ENCODE measurements around the gene FBN2.

GRCh38 chr5:128397876-128398275 is 140.2 kb downstream of the FBN2 start:
- TF ChIP-seq CTCF (conservative IDR thresholded peaks at IDR 0.05 in 1 of 2, IDR thresholded peaks at IDR 0.05 in 1 of 2; ENCODE audit: low read depth in 1 of 2, low read length in 2 of 2) (no peak), EZH2 (IDR thresholded peaks at IDR 0.05; ENCODE audit: low read length, missing control alignments) (no peak)

All from fibroblast of lung (primary cell).